NCI-H2227 (cell line): Measurements from ENCODE around the gene KCNC1.

ENCODE experiments used
- DNase-seq: peaks from one replicate; lab custom pipeline; 2025; ENCODE audit not compliant: unreplicated experiment; lab: John Stamatoyannopoulos, UW

The KCNC1 gene

DNA sequence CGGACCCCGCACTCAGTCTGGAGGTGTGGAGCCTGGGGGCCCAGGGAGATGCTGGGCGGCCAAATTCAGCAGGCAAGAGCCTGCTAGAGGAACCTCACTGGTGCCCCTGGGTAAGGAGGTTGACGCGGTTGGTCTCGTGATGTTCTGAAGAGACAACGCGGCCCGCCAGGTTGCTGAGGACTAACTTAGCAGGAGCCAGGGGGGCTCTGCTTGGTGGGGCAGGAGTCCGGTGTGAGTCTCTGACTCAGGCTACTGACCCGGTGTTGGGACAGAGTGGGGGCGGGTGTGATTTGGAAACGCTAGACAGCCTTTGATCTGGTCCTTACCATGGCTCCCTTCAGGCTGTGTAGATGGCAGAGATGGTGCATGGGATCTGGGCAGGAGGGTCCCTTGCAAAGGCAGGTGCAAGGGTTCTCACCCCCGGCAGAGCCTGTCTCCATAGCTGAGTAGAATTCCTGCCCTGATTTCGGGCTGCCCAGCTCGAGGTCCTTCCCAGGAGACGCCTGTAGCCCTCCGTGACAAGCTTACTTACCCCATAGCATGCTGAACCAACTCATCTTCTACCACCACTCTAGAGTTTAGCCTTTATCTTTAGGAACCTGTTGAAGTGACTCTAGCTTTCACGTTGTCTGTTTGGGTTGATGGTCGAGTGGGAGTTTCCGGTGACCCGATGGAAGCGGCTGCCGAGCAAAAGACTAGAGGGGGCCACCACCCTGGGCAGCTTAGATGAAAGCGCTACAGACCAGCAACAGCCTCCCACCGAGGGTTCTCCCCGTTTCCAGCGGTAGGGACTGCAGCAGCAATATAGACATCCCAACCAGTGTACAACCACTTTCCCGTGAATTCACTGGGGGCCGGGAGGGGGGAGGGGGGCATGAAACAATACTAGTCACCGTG lies 38.4 kb downstream of the KCNC1 start:
- DNase-seq, result no peak

DNA sequence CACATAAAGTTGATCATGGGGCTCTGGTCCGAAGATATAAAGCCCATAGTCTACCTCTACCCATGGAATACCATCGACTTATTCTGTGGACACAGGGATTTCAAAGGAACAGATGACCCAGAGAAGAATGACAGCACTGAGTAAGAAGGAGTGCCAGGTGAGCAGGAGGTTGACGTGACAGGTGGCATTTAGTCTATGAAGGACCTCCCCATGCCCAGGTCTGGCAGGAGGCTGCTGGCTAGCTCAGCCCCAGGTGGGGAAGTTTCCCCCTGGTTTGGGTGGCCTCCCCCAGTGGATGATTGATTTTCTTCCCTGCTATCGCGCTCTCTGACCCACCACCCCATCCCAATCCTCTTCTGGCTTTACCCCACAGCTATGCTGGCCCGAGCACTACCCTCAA lies 39.1 kb downstream of the KCNC1 start:
- DNase-seq, result no peak

DNA sequence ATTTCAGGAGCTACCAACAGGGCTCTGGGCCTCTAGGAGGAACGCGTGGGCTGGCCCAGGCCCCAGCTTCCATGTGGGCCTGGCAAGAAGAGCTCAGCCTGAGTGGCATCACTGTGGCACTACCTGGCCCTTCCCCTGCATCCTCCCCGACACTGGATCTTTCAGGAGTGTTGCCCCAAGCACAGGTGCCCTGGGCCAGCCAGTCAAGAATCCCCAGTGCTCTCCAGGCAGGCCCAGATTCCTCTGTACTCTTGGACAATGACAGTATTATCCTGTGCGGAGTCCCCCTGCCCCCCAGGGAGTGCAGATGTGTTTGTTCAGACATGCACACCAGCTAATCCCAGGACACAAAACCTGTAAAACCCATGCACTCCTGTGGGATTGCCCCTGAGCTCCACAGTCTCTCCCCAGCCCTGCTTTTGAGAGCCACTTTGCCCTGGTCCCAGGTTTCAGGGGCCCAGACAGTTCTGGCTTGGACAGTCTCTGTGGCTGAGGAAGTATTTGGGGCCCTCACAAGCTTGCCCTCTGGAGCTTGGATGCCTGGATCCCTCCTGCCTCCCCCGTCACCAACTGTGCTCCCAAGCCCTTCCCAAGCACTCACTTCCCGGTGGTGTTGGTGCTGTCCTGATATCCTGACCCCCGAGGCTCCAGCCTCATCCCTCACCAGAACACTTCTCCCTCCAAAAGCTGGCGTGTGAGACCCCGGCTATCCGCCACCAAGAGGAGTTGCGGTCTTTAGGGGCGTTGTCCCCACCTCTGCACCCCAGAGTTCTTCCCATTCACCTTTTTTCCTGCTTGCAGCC lies 39.9 kb downstream of the KCNC1 start:
- DNase-seq, result no peak

DNA sequence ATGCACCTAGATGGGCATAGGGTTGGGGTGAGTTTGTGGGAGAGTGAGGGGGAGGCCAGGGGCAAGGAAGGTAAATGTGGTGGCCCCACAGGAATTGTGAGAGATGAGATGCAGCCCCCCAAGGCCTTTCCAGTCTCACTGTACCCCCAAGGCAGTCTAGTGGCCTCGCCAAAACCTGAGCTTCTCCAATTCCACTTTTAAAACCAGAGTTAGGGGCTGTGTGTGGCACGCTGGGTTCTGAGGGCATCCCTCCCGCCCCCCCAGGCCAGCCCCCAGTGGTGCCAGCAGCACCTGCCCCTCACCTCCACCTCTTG lies 40.4 kb downstream of the KCNC1 start:
- no peak for DNase-seq

DNA sequence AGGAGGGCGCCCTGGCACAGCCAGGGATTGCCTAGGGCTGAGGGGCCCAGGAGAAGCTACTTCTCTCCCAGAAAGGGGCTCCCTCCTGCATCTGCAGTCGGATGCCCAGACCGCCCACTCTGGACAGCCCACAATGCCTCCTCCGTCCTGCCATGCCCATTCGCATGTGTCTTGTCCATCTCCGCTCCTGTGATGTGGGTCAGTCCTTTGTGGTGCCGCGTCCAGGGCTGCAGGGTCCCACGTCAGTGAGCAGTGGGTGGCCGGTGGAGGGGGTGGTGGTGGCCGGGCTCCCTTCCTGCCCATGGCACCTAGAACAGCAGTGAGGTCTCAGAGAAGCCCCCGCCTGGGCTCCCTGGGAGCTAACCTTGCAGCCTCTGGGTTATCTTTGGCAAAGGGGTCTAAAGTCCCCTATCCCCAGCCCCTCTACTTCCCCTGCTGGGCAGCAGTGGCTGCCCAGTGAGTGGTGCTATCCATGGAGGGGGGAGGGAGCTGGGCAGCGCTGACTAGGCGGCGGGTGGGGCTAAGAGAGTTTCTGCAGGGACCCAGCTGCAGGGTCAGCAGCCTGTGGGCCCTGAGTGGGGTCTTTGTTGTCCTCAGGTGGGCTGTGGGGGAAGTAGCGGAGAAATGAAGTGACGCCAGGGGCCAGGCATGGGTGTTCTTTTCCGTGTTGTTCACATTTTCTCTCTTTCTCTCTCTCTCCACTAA lies 41.1 kb downstream of the KCNC1 start:
- DNase-seq, result no peak

DNA sequence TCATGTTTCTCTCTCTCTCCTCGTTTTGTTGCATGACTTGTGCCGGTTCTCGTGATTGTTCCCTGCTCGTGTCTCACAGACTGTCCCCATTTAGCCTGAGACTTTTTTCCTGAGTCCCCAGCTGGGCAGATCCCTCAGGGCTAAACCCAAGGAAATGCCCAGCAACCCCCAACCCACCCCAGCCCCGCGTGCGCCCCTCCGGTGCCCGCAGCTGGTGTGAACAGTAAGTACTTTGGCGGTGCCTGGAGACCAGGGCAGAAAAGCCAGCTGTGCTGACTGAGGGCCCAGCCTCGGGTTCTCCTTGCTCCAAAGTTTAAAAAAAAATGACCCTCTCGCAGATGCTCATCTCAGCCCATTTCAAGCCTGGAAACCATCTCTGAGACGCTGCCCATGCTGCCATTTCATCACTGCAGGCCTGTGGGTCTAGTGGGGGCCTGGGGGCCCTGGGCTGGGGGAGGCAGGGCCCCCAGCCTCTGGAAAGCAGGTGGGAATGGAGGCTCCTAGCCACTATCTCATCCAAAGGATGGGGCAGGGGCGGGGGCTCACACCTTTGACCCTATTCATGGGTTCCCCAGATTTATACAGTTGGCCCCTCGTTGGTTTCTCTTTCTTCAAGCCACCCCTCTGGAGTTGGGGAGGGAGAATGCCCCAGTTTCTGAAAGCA lies 41.8 kb downstream of the KCNC1 start:
- no peak for DNase-seq

DNA sequence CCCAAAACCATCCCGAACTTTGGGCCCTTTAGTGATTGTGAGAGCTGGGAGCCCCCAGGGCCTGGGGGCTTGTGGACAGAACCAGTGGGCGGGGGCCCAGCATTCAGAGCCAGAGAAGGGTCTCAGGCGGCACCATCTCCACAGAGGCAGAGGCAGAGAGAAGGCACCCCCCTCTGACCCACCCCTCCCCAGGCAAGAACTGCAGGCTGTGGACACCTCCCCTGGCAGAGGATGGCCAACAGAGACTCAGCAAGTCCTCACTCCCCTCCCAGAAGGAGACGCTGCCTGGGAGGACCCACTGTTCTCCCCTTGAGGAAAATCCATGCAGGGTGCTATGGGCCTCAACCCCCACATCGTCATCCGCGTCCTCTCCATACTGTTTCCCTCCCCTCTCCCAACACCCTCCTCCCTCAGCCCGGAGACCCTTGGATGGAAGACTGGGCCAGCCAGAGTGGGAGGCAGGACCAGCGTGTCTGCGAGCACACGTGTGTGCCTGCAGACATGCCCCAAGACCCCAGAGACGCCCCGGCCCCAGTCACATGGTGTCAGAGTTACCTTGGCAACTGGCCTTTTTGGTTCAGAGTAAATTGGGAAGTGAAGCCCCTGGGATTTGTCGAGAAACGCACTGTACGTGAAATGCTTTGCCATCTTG lies 42.6 kb downstream of the KCNC1 start:
- DNase-seq, result no peak

DNA sequence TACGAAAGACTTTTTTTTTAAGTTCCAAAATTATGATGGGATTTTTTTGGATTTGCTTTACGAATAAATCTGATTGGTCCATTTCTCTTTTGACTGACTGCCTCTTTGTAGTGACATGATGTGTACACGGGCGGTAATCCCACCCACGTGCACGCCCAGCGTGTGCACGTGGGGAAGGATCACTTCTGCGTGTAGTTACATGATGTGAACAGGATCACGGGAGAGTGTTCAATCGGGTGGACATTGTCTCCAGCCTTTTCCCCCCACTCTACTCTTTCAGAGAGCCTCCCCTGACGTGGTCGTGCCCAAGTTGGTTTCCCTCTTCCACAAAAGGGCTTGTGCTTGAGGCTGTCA lies 43.1 kb downstream of the KCNC1 start:
- no peak for DNase-seq

DNA sequence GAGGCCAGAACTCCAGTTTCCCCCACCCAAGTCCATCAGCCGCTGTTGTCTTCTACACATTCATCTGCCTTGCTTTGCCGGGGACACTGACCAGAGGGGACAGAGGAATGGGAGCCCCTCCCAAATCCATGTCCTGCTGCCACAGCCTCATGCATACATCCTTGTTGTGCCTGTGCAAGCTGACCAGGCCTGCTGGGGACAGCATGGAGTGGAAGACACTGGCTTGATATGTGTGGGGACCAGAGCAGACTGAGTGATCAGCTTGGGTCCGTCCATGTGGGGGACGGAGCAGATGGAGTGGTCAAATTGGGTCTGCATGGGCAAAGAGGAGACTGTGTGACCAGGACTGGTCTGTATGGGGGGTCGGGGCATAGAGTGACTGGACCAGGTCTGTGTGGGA lies 43.8 kb downstream of the KCNC1 start:
- no peak for DNase-seq

DNA sequence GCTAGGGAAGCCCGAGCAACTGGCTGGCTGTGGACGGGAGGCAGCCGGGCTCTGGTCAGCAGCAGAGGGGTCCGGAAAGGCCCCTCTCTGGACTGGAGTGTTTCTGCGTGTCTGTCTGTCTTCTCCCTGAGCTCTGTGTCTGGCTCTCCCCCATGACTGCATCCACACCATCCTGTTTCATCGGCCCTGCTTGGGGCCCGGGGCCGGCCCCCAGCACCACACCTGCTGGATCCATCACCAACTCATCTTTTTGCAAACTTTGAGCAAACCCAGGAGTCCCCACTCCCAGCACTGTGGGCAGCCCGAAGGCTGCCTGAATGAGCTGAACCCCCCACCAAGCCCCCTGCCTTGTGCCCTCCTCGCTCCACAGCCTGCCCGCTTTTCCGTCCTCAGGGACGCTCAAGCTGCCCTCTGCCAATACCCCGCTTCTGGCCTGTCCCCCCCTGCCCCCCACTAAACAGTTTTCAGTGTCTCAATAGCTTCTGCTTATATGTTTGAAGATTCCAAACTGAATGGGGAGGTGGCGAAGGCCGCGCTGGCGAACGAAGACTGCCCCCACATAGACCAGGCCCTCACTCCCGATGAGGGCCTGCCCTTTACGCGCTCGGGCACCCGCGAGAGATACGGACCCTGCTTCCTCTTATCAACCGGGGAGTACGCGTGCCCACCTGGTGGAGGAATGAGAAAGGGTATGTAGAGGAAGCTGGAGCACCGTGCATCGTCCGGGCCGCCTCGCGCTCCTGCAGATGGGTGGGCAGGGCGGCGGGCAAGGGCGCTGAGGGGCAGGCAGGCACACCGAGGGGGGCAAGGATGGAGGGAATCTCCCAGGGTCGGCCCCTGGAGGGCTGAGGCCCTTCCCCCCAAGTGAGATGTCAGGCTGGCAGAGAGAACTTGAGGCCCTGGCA lies 44.6 kb downstream of the KCNC1 start:
- DNase-seq, result no peak

DNA sequence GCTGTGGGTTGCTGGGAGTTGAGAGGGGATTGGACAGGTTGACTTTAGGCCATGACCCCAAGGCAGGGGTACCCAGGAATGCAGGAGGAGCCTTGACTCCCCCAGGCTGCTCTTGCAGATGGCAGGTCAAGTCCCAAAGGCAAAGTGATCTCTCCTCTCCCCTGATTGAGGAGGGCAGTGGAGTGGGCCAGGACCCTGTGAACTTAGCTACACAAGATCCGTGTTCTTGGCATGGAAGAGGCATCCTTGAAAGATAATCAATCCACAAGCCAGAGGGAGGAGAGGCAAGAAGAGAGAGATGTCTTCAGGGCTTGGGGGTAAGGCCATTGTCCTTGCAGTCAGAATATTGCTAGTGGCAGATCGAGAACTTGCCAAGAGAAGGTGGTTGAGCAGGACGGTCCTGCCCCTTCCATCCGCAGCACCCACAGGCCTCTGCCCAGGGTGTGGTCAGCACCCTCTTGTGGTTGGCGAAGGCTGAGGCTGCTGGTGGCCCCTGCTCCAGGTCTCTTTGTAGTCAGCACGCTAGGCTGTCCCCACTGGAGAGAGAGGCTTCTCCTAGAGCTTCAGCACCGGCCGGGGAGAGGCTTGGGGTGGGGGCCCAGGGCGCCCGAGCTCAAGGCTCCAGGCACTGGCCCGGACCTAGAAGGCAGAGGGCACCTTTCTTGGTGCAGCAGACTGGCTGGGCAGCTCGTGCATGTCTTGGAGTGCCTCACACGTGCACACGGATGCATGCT lies 45.4 kb downstream of the KCNC1 start:
- no peak for DNase-seq

DNA sequence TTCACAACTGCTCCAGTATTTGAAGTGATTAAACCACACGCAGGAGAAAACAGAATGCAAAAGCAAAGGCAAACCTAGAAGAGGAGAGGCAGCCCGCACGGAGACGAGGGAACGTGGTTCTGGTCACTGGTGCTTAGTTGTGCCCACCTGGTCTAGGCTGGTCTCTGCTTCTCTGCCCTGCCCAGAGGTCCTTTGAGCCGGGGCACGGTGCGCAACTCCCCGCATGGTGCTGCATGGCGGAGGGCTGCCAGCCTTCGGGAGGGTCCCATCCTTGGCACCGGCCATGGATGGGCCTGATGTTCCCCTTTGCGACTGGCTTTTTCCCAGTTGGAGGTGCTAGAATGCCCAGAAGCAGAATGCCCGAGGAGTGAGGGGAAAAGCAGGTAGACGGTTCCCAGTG lies 46.1 kb downstream of the KCNC1 start:
- DNase-seq, result no peak

DNA sequence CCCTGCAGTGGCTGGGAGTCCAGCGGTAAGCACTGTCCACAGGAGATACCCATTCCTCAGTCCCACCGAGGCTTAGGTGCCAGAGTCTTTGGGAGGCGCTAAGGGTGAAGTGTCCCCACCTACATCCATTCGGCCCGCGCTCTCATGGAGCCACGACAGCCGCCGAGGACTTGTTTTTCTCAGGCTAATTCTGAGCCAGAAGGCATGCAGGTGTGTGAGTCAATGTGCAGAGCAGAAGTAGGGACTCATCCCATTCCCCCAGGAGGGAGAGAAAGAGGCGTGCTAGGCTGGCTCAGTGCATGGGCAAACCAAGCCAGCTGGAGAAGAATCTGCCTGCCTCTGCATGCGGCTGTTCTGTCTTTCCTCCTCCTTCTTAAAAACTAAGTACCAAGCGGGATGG lies 46.6 kb downstream of the KCNC1 start:
- DNase-seq, result no peak

DNA sequence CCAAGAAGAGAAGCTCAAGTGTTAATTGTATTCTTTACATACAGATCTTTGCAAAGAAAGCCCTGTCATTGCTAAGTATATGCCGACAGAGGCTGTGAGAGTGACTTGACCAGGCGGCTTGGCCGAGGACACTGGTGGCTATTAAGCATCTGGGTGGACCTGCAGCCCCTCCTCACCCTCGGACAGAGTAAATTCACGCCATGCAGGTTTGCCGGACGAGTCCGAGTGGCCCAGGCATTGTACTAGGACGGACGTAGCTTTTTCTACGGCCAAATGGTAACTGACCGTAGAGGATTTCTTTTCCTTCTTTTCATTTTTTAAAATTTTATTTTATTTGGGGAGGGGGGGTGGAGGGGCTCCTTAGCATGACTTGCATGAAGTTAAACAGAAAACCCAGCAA lies 47.0 kb downstream of the KCNC1 start:
- DNase-seq, result no peak

DNA sequence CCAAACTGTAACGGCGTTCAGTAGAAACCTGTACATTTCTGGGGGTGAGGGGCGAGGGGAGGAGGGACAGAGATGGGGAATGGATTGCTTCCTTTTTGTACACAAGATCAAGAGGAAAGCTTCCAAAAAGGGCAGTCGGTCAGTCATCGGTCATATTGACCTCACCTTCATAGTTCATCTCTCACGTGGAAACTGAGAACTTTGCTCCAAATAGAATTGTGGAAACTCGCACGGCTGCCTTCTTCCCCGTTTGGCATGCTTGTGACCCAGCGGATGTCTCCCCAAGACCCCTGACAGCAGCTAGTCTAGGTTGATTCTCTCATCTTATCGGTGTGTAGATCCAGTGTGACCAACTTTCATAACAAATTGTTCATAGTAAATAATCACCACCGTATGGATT lies 47.6 kb downstream of the KCNC1 start:
- DNase-seq, result no peak

DNA sequence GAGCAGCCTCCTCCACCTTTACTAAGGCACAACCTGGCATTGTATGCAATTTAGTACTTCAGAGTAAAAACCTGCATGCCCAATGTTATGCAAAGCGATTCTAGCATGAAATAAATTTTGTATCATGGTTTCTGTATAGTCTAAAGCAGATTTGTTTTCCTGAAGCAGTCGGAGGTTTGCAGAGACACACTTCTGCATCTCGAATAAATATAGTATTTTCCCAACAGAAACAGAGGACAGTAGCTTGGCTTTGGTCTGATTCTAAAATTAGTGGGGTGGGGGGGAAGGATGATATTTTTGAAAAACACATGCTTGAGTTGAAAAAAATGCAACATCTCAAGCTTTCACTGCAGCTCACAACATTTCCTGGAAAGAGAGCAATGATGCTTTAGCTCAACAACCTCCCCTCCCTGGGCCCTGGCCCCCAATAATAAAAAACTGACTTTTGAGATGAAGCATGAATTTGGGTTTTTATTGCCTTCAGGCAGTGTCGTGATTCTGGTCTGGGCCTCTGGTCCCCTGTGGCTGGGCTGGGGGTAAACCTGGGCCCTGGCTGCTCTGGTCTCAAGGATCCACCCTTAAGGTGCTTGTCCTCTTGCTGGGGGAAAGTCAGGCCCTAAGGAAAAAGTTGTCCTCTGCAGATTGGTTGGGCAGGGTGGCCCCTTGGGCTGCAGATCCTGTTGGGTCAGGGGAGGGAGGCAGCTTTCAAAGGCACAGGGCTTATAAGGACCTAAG lies 48.2 kb downstream of the KCNC1 start:
- DNase-seq, result no peak

DNA sequence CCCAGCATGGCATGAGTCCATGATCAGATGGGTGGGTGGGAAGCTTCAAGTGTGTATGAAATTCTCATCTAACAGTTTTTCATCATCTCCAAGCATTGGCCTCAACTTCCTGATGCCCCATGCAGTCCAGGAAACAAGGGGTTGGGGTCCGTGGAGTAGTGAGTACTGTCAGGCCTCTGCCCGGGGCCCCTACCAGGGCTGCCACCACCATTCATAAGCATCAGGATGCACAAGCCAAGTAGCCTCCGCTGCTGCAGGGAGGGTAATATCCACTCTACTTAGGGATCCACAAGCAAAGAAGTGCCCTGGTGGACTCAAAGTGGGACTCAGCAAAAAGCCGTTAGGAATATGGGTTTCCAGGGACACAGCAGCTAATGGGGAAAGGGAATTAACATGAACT lies 49.3 kb downstream of the KCNC1 start:
- no peak for DNase-seq

DNA sequence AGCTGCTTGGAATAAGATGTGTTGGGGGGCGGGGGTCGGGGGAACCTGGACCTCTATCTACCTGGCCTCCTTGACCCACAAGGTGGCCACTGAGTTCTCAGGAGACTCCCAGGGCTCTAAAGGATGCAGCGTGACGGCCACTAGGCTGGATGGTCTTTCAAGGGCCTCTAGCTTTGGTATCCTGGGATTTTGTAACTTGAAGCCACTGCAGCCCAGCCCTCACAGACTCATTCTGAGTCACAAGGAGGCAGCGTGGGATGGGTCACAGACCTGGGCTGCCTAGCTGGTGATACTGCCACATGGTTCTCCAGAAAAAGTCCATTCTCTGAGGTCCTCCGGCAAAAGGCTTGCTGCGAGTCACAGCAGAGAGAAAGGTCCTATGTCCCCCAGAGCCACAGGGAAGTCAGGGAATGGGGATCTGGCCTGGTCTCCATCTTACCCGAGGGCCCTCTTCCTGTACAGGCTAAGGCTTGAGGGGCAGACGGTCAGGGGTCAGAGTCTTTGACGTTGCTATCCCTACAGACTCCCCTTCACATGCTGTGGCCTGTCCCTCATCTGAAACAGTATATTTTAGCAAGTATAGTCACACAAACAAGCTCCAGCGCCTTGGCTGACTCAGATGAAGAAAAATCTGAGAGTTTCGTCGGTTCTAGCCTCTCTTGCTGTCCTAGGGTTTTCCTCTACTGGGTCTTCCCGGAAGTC lies 52.4 kb downstream of the KCNC1 start:
- DNase-seq, result no peak
